Measurements from ENCODE around the gene GORASP1.

GRCh38 chr3:39052583-39052982, 54.8 kb downstream of the GORASP1 start:
- no peak for TF ChIP-seq NR1H2 (CRISPR knock-in tag; IDR thresholded peaks at IDR 0.05; ENCODE audit: borderline replicate concordance, low read depth)
- no peak for TF ChIP-seq CTCF (CRISPR knock-in tag; IDR thresholded peaks at IDR 0.05)
- TF ChIP-seq POLR2AphosphoS5 (IDR thresholded peaks at IDR 0.05; ENCODE audit: low read depth, low read length): no peak
- TF ChIP-seq ZNF644 (CRISPR knock-in tag; IDR thresholded peaks at IDR 0.05; ENCODE audit: low read depth): no peak
